Natural killer cell (primary cell): ENCODE results near the gene PSRC1. TPM values are rescaled to one million over a fixed set of nuclear protein-coding genes. Genes with fewer than 3 reads are reported as not detected.

Experiments used
- ATAC-seq, 3 donors: fragments of 150-1000 bp in 2 of 3; fragments of 200-7000 bp in 1 of 3; cut with Tn5 transposase; 1 replicate in 1 of 3; 2 replicates in 2 of 3; pipeline ENCODE4 v1.10.0; 2021; ENCODE audit warnings: mild to moderate bottlenecking in 2 of 3, moderate library complexity in 2 of 3
- DNase-seq, 2 donors: peaks; one replicate each; pipeline versions ENCODE4 v3.0.0 to v3.0.0-alpha.2; 2013 to 2021; ENCODE audit warnings: mixed read lengths in 1 of 2
- H3K27ac ChIP-seq: one replicate; pipeline ENCODE4 v1.5.1; 2013; ENCODE audit warnings: mild to moderate bottlenecking, low read length
- H3K27me3 ChIP-seq: one replicate; pipeline ENCODE4 v1.6.1; 2013; ENCODE audit warnings: low read length; ENCODE audit not compliant: control insufficient read depth, insufficient read depth
- H3K36me3 ChIP-seq: one replicate; pipeline ENCODE4 v1.6.1; 2013; ENCODE audit warnings: low read length; ENCODE audit not compliant: control insufficient read depth, insufficient read depth
- H3K4me1 ChIP-seq: one replicate; pipeline ENCODE4 v1.6.1; 2013; ENCODE audit warnings: low read length; ENCODE audit not compliant: control insufficient read depth, insufficient read depth
- H3K4me3 ChIP-seq: one replicate; pipeline ENCODE4 v1.5.1; 2013; ENCODE audit warnings: low read length
- H3K9me3 ChIP-seq: one replicate; pipeline ENCODE4 v1.6.1; 2013; ENCODE audit warnings: low read length; ENCODE audit not compliant: control insufficient read depth, insufficient read depth
- H3K27ac Mint-ChIP-seq, 2 donors: one replicate each; pipeline ENCODE4 v1.8.0; 2022; ENCODE audit warnings: mild to moderate bottlenecking in 2 of 2, mixed read lengths in 2 of 2, moderate library complexity in 1 of 2
- H3K27me3 Mint-ChIP-seq, 2 donors: one replicate each; pipeline ENCODE4 v1.8.0; 2022; ENCODE audit warnings: low read depth in 2 of 2, mixed read lengths in 2 of 2
- H3K36me3 Mint-ChIP-seq: one replicate; pipeline ENCODE4 v1.8.0; 2022; ENCODE audit warnings: mixed read lengths
- H3K4me1 Mint-ChIP-seq, 2 donors: one replicate each; pipeline ENCODE4 v1.8.0; 2022; ENCODE audit warnings: mixed read lengths in 2 of 2
- H3K4me3 Mint-ChIP-seq: one replicate; pipeline ENCODE4 v1.8.0; 2022; ENCODE audit warnings: mild to moderate bottlenecking, moderate library complexity, mixed read lengths
- H3K9me3 Mint-ChIP-seq, 2 donors: one replicate each; pipeline ENCODE4 v1.8.0; 2022; ENCODE audit warnings: mixed read lengths in 2 of 2
- WGBS: methylation state at CpG from one replicate; pipeline ENCODE4 v1.1.7; 2013; ENCODE audit warnings: missing lambda C conversion rate; ENCODE audit not compliant: insufficient coverage; 5-methylcytosine and 5-hydroxymethylcytosine counted together
- intact Hi-C: fragments of 100-400 bp; cut with micrococcal nuclease; formaldehyde crosslinking; loops from one replicate; pipeline ENCODE4 v1.14.2; 2022
- total RNA-seq, 4 donors: library from RNA; stranded (reverse); fragments of 120-200 nt in 1 of 4; gene quantifications; one replicate each; pipeline versions ENCODE4 v1.2.3 to v1.2.4, GENCODE V29; 2013 to 2022
- TF ChIP-seq, protein P1 (sequence below): fragments of 200-600 bp; IDR thresholded peaks from one replicate; pipeline ENCODE4 v1.8.0; 2022; ENCODE audit warnings: antibody characterized with exemption

PSRC1 gene
- total RNA-seq, 3 donors from 2014 or later (not counting 1 experiment from before 2014, with no cell fraction given): 1.1 to 2.4 (median 1.9) TPM

- Histone ChIP-seq H3K9me3 (no peaks in the 10 kb centered on the region), H3K36me3 (no peaks in the 10 kb centered on the region), H3K27me3 (no peaks in the 10 kb centered on the region), H3K4me1 (no peaks in the 10 kb centered on the region), H3K27ac (no peak overlapping the region), H3K4me3 (no peak overlapping the region)
- no peaks in the 10 kb centered on the region for H3K4me1 Mint-ChIP-seq
- no peak overlapping the region for H3K27ac Mint-ChIP-seq
- H3K9me3 Mint-ChIP-seq: no peaks in the 10 kb centered on the region
- TF ChIP-seq, protein P1, sequence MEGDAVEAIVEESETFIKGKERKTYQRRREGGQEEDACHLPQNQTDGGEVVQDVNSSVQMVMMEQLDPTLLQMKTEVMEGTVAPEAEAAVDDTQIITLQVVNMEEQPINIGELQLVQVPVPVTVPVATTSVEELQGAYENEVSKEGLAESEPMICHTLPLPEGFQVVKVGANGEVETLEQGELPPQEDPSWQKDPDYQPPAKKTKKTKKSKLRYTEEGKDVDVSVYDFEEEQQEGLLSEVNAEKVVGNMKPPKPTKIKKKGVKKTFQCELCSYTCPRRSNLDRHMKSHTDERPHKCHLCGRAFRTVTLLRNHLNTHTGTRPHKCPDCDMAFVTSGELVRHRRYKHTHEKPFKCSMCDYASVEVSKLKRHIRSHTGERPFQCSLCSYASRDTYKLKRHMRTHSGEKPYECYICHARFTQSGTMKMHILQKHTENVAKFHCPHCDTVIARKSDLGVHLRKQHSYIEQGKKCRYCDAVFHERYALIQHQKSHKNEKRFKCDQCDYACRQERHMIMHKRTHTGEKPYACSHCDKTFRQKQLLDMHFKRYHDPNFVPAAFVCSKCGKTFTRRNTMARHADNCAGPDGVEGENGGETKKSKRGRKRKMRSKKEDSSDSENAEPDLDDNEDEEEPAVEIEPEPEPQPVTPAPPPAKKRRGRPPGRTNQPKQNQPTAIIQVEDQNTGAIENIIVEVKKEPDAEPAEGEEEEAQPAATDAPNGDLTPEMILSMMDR: no peak
- H3K27me3 Mint-ChIP-seq: peaks cover 11 to 26% of the 10 kb centered on the region in 2 donors
- H3K4me3 Mint-ChIP-seq: no peak overlapping the region
- no peak for DNase-seq
- intact Hi-C loops: no loop called here
- 88% methylated on average over 20 of the region's 20 CpGs for WGBS
- no peak for ATAC-seq
- no peaks in the 10 kb centered on the region for H3K36me3 Mint-ChIP-seq
These were observed 16.8 kb upstream of the PSRC1 start for GRCh38 chr1:109299558-109300343.

DNA sequence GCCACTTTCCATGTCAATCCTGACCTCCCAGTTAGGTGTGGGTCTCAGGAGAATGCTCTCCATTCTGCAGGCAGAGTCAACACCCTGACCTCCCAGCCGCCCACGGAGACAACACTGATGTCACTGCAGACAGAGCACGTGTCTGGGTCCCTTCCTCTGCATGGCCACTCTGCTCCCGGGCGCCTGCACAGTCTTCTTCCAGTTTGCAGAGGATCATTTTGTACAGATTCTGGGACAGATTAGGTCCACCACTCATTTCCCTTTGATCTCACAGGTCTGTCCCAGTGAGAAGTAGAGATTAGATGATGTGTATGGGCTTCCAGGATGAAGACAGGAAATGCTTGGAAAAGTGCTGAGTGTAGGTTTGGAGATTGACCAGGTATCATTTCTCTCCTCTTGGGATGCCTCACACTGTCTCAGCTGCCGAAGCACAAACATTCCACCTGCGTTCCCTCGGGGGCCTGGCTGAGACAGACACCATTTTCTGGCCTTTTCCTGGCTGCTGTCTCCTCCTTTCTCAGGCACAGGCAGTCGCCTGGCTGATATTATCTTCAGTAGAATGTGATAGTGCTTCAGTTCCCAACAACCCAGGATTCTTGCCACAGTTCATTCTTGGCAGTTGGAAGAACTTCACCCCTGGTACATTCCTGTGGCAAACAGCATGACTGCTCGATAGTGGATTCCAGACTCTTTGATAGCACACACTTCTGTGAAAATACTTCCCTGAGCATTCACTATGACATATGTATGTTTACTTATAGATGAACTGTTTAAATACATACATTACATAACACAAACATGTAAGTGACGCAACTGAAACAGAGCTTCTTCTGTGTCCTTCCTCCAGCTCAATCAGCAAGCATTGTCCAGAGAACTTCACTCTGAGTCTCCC, 16.0 kb upstream of the PSRC1 start:
- no peak overlapping the region for H3K4me3 Mint-ChIP-seq
- Histone ChIP-seq H3K36me3 (no peaks in the 10 kb centered on the region), H3K9me3 (no peaks in the 10 kb centered on the region), H3K4me1 (no peaks in the 10 kb centered on the region), H3K27ac (no peak overlapping the region), H3K4me3 (no peak overlapping the region), H3K27me3 (no peaks in the 10 kb centered on the region)
- DNase-seq: no peak
- WGBS: 83% methylated on average over 11 of the region's 11 CpGs
- no peaks in the 10 kb centered on the region for H3K9me3 Mint-ChIP-seq
- no peaks in the 10 kb centered on the region for H3K36me3 Mint-ChIP-seq
- intact Hi-C loops: no loop called here
- H3K27ac Mint-ChIP-seq: no peak overlapping the region
- TF ChIP-seq, protein P1: no peak
- H3K4me1 Mint-ChIP-seq: no peaks in the 10 kb centered on the region
- peaks cover 11 to 34% of the 10 kb centered on the region in 2 donors for H3K27me3 Mint-ChIP-seq
- ATAC-seq: no peak

DNA sequence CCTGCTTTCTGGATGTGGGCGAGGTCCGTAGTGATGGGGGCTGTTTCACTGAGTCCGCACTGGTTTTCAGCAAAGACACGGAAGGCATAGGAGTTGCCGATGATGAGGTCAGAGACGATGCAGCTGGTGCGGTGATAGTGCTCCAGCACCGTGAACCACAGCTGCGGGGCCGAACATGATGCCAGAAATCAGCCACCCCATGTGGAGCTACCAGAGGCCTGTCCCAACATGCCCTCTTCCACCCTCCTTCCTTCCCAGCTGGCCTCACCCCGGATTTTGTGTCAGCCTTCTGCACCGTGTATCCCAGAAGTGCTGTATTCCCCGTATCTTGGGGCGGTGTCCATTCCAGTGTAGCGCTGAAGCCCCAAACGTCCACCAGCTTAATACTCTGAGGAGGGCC, 13.8 kb upstream of the PSRC1 start:
- TF ChIP-seq, protein P1: no peak
- Histone ChIP-seq H3K4me1 (no peaks in the 10 kb centered on the region), H3K27me3 (no peaks in the 10 kb centered on the region), H3K4me3 (no peak overlapping the region), H3K9me3 (no peaks in the 10 kb centered on the region), H3K36me3 (no peaks in the 10 kb centered on the region), H3K27ac (no peak overlapping the region)
- intact Hi-C loops: no loop called here
- Mint-ChIP-seq H3K4me3 (no peak overlapping the region), H3K27me3 (peaks cover 11 to 34% of the 10 kb centered on the region in 2 donors), H3K36me3 (no peaks in the 10 kb centered on the region), H3K4me1 (no peaks in the 10 kb centered on the region), H3K27ac (no peak overlapping the region), H3K9me3 (no peaks in the 10 kb centered on the region)
- ATAC-seq (no peak), DNase-seq (no peak)
- 91% methylated on average over 16 of the region's 16 CpGs for WGBS
